Esophagus muscularis mucosa (tissue), 4 donors: ENCODE results near the gene TMED10.

ENCODE experiments used
- EP300 ChIP-seq: sonication (generic); formaldehyde crosslinking; IDR thresholded peaks from one replicate; pipeline ENCODE4 v1.6.1; 2017; ENCODE audit warnings: antibody characterized with exemption
- POLR2A ChIP-seq: fragments of 450-650 bp; IDR thresholded peaks from one replicate; pipeline ENCODE4 v1.6.1; 2017; ENCODE audit warnings: antibody characterized with exemption, moderate library complexity, mild to moderate bottlenecking, low read depth
- TF ChIP-seq, protein P1 (sequence below), 3 experiments: fragments of 200-600 bp in 2 of 3; fragments of 450-650 bp in 1 of 3; sonication (generic) in 2 of 3; IDR thresholded peaks; one replicate each; pipeline ENCODE4 v1.5.1; 2017 to 2019; ENCODE audit warnings: antibody characterized with exemption in 3 of 3, mild to moderate bottlenecking in 2 of 3, moderate library complexity in 1 of 3

DNA sequence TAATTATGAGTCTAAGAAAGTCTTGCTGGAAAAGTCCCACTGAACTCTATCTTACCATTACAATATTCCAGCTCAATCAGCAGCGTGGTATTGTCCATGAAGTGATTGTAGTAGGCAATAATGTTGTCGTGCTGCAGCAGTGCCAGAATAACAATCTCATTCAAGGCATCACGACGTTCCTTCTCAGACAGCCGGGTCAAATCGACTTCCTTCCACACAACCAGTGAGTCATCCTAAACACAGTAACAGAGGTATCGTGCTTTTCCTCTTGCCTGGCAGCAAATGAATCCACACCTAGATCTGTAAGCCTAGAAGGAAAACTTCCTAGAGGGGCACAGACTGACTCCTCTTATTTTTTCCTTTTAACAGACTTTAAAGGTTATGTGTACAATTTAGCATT lies 52.4 kb downstream of the TMED10 start:
- TF ChIP-seq, protein P1, sequence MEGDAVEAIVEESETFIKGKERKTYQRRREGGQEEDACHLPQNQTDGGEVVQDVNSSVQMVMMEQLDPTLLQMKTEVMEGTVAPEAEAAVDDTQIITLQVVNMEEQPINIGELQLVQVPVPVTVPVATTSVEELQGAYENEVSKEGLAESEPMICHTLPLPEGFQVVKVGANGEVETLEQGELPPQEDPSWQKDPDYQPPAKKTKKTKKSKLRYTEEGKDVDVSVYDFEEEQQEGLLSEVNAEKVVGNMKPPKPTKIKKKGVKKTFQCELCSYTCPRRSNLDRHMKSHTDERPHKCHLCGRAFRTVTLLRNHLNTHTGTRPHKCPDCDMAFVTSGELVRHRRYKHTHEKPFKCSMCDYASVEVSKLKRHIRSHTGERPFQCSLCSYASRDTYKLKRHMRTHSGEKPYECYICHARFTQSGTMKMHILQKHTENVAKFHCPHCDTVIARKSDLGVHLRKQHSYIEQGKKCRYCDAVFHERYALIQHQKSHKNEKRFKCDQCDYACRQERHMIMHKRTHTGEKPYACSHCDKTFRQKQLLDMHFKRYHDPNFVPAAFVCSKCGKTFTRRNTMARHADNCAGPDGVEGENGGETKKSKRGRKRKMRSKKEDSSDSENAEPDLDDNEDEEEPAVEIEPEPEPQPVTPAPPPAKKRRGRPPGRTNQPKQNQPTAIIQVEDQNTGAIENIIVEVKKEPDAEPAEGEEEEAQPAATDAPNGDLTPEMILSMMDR (IDR thresholded peaks at IDR 0.05), result no peak
- TF ChIP-seq POLR2A (no peak), EP300 (no peak)
